Right renal pelvis (tissue), 4 donors: Measurements from ENCODE around the gene DTX3. TPM values are rescaled to one million over a fixed set of nuclear protein-coding genes. Genes with fewer than 3 reads are reported as not detected.
"Not testable (repeated sequence)": the region's sequence is repeated elsewhere in the genome, so short reads cannot be mapped to it uniquely, and the experiment has no call there.

Experiments used
- DNase-seq, 4 donors: peaks; one replicate each; pipeline ENCODE4 v3.0.0-alpha.2; 2013; ENCODE audit warnings: low read depth in 4 of 4, low spot score in 3 of 4, missing footprints in 1 of 4
- polyA plus RNA-seq, 4 donors: library from polyadenylated mRNA; unstranded; fragments of 120-200 nt; gene quantifications; one replicate each; pipeline ENCODE4 v1.2.1, GENCODE V29; 2013; ENCODE audit not compliant: insufficient read length in 4 of 4

The DTX3 gene
- polyA plus RNA-seq, 4 donors = 55.8 to 64.9 (median 57.0) TPM

GRCh38 chr12:57618431-57618830, 13.8 kb downstream of the DTX3 start:
- DNase-seq = not testable (repeated sequence)

GRCh38 chr12:57618966-57619433, 14.4 kb downstream of the DTX3 start:
- DNase-seq = no peak

GRCh38 chr12:57619434-57620244, 15.0 kb downstream of the DTX3 start:
- DNase-seq = no peak

GRCh38 chr12:57620245-57620935, 15.8 kb downstream of the DTX3 start:
- DNase-seq = no peak

- no peak for DNase-seq
Observed at GRCh38 chr12:57620936-57621496, 16.4 kb downstream of the DTX3 start.

GRCh38 chr12:57621497-57622292, 17.1 kb downstream of the DTX3 start:
- DNase-seq = no peak

DNA sequence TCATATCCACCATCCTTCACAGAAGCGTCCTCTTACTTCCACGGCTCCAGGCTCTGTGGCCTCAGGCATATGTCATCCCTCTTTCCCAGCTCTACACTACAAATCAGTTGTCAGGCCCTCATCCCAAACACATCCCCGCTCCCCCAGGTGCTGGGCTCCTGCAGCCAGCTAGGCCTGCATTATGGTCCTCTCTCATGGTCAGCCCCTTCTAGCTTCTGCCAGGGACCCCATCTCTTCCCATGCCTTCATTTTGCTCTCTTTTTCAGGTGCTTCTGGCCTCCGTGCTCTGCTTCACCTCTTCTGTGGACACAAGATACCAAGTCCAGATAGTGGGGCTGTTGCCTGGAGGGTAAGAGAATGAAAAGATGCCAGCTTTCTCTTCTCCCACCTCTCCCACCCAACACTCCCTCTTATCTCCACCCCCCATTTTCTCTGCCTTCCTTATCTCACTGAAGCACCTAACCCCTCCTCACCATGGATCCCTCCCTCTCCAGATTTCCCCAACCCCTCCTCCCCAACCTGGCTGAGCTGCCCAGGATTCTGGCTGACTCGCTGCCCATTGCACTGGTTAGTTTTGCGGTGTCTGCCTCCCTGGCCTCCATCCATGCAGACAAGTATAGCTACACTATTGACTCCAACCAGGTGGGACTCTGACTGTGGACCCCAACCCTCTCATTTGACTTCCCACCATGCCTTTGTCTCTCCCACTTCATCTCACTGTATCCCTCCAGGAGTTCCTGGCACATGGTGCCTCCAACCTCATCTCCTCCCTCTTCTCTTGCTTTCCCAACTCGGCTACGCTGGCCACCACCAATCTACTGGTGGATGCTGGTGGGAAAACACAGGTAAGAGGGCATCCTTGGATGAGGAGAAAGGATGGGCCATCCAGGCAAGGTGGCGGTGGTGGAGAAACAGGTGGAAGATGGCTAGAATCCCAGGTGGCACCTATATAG, 17.9 kb downstream of the DTX3 start:
- DNase-seq = no peak

DNA sequence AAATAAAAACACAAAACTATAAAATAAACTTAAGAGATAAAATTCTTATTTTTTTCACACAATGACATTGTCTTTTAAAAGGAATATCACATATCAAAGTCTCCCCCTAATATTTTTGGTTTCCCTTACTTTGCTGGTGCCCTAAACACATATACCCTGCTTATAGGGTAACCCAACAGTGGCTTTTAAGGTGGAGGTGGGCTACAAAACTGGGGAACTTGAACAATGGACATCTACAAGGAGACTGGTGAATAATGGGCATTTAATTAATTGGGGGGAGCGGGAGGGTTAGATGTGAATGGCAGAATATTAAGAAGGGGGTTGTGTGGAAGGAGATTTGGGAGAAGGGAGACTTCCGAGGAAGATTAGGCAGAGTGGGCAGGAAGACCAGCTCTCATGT, 18.8 kb downstream of the DTX3 start:
- DNase-seq = no peak

GRCh38 chr12:57623811-57624390, 19.3 kb downstream of the DTX3 start:
- DNase-seq = no peak

- no peak for DNase-seq
Observed at GRCh38 chr12:57624441-57625220, 20.0 kb downstream of the DTX3 start.

GRCh38 chr12:57625261-57626032, 20.8 kb downstream of the DTX3 start:
- DNase-seq = no peak

GRCh38 chr12:57626111-57626920, 21.7 kb downstream of the DTX3 start:
- DNase-seq = no peak

- no peak for DNase-seq
Observed at GRCh38 chr12:57626921-57627445, 22.4 kb downstream of the DTX3 start.

DNA sequence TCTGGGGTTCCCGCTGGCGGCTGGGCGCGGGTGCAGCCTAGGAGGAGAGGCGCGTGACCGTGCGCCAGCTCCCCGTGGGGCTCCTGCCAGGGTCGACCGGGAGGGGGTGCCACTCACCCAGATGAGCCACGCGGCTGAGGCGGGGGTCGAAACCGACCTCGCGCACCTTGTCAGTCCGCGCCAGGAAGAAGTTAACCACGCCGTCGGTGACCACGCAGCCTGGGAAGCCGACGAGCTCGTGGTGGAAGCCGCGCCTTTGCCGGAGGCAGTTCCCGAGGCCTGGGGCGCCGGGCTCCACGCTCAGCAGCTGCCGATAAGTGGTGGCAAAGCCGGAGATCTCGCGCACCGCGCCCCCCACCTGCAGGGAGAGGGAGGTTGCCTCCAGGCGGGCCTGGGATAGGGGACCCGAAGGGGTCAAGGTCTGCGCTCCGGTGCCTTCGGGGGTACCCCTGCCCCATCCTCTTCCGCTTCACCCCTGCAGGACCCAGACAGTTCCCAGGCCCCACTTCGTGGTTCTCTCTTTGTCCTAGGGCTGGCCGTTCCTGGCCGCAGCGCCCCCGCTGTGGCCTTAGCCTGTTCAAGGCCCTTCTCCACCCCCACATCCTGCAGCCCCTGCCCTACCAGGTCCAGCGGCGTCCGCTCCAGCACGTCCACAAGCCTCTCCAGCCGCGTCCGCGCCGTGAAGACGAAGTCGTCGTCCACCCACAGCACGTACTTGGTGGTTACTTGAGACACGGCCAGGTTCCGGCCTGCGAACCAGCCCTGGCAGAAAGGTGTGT, 23.1 kb downstream of the DTX3 start:
- DNase-seq = no peak

DNA sequence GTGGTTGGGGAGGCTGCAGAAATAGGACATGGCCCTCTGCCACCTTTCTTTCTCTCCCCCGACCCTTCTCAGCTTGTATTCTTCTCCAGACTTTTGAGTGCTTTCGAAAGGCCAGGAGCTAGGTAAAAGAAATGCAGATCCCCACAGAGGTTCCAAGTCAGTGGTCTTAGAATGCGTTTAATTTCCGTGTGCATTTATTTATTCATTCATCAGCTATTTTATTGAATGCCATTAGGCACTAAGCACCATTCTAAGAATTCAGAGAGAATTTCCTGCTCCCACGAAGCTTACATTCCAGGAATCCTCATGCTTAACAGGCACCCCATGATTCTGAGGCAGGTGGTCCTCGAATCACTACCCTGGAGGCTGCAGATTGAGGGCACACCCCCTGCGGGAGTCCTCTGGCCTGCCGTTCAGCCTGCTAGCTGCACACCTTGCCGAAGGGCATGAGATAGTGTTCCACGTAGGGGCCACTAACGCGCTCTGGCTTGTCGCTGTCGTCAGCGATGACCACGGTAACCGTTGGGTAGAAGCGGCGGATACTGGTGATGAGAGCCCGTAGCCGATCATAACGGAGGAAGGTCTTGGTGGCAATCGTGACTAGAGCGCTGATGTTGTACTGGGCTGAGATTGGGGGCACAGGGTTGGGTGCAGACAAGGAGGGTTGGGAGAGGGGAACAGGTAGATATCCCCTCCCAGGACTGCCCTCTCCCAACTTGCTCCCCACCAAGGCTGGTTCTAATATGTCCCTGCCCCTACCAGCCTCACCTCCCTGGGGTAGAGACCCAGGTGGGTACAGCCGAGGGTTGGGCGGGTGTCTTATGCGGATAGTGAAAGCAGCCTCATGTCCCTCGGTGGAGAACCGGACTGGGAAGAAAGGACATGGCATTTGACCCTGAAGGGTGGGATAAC, 23.9 kb downstream of the DTX3 start:
- no peak for DNase-seq
